SK-N-SH (cell line): ENCODE measurements around the gene UMODL1. TPM values are rescaled to one million over a fixed set of nuclear protein-coding genes. Genes with fewer than 3 reads are reported as not detected.

Source experiments
- CTCF ChIA-PET: fragments of 300-600, 350-600 bp; formaldehyde crosslinking; extraction: SDS; loops from one replicate; lab custom pipeline; 2021; lab: Yijun Ruan, JAX
- POLR2A ChIA-PET: fragments of 350-600 bp; sonication (Branson Sonifier 250); formaldehyde crosslinking; extraction: SDS; loops from one replicate; lab custom pipeline; 2020; ENCODE audit warnings: antibody characterized with exemption, inconsistent platforms; lab: Yijun Ruan, JAX
- DNase-seq: peaks from one replicate; pipeline ENCODE4 v3.0.0; 2012
- H2AFZ ChIP-seq: fragments of 200-600 bp; sonication (generic); 2 replicates; pipeline ENCODE4 v1.8.1; 2016; ENCODE audit warnings: antibody characterized with exemption, mild to moderate bottlenecking, low read depth
- H3F3A ChIP-seq: fragments of 200-600 bp; sonication (generic); replicated peaks from 2 replicates; pipeline ENCODE3; 2016; ENCODE audit warnings: antibody characterized with exemption, mild to moderate bottlenecking; ENCODE audit not compliant: insufficient read depth
- H3K27ac ChIP-seq, 2 experiments: fragments of 200-500 bp in 1 of 2; fragments of 200-600 bp in 1 of 2; sonication (Bioruptor generic) in 1 of 2; sonication (generic), shearing (Covaris generic) in 1 of 2; 2 replicates each; pipeline versions ENCODE4 v1.5.1 to v1.6.1; 2014 to 2016; ENCODE audit warnings: low read depth in 2 of 2, inconsistent platforms in 1 of 2, low read length in 1 of 2, mild to moderate bottlenecking in 1 of 2, mixed read lengths in 1 of 2
- H3K27me3 ChIP-seq: fragments of 200-600 bp; sonication (generic), shearing (Covaris generic); 2 replicates; pipeline ENCODE4 v1.6.1; 2016; ENCODE audit warnings: mixed run types; ENCODE audit not compliant: insufficient read depth
- H3K36me3 ChIP-seq, 2 experiments: fragments of 200-500 bp in 1 of 2; fragments of 200-600 bp in 1 of 2; sonication (Bioruptor generic) in 1 of 2; sonication (generic) in 1 of 2; replicated peaks in 1 of 2; 2 replicates each; pipeline versions ENCODE3 to v1.5.1; 2014 to 2016; ENCODE audit warnings: low read length in 1 of 2, mild to moderate bottlenecking in 1 of 2; ENCODE audit not compliant: insufficient read depth in 2 of 2, control insufficient read depth in 1 of 2
- H3K4me1 ChIP-seq, 2 experiments: fragments of 200-500 bp in 1 of 2; fragments of 200-600 bp in 1 of 2; sonication (Bioruptor generic) in 1 of 2; sonication (generic), shearing (Covaris generic) in 1 of 2; 2 replicates each; pipeline versions ENCODE4 v1.5.1 to v1.6.1; 2014 to 2016; ENCODE audit warnings: low read depth in 1 of 2, low read length in 1 of 2, mixed run types in 1 of 2; ENCODE audit not compliant: insufficient read depth in 2 of 2, control insufficient read depth in 1 of 2
- H3K4me2 ChIP-seq: fragments of 200-600 bp; sonication (generic), shearing (Covaris generic); 2 replicates; pipeline ENCODE4 v1.6.1; 2017; ENCODE audit warnings: mixed run types
- H3K4me3 ChIP-seq, 2 experiments: fragments of 200-500 bp in 1 of 2; fragments of 200-600 bp in 1 of 2; sonication (Bioruptor generic) in 1 of 2; sonication (generic), shearing (Covaris generic) in 1 of 2; 2 replicates each; pipeline versions ENCODE4 v1.5.1 to v1.8.1; 2014 to 2016; ENCODE audit warnings: low read depth in 2 of 2, inconsistent platforms in 1 of 2, low read length in 1 of 2, mild to moderate bottlenecking in 1 of 2, mixed read lengths in 1 of 2, moderate library complexity in 1 of 2
- H3K79me2 ChIP-seq: fragments of 200-600 bp; sonication (generic); 2 replicates; pipeline ENCODE4 v1.8.1; 2017; ENCODE audit warnings: mild to moderate bottlenecking; ENCODE audit not compliant: insufficient read depth
- H3K9ac ChIP-seq: fragments of 200-600 bp; sonication (generic); 2 replicates; pipeline ENCODE4 v1.6.1; 2017; ENCODE audit warnings: mixed run types
- H3K9me2 ChIP-seq: fragments of 200-600 bp; sonication (generic); 2 replicates; pipeline ENCODE4 v1.6.1; 2017; ENCODE audit warnings: mixed run types
- H3K9me3 ChIP-seq: fragments of 200-600 bp; sonication (generic); 2 replicates; pipeline ENCODE4 v1.6.1; 2017; ENCODE audit warnings: mixed run types, mild to moderate bottlenecking, moderate library complexity
- H4K20me1 ChIP-seq: fragments of 200-600 bp; sonication (generic); 2 replicates; pipeline ENCODE4 v1.6.1; 2017; ENCODE audit warnings: mild to moderate bottlenecking, mixed run types; ENCODE audit not compliant: insufficient read depth
- CHD2 ChIP-seq: fragments of 150-350 bp; IDR thresholded peaks from 2 replicates; pipeline ENCODE4 v1.6.1; 2018; ENCODE audit warnings: low read length; ENCODE audit not compliant: partially characterized antibody
- CTCF ChIP-seq: fragments of 200-600 bp; sonication (generic); IDR thresholded peaks from 2 replicates; pipeline ENCODE4 v1.6.1; 2017; ENCODE audit warnings: antibody characterized with exemption, mild to moderate bottlenecking, moderate library complexity
- EP300 ChIP-seq, 2 experiments: IDR thresholded peaks; 2 replicates each; pipeline versions ENCODE4 v1.4.0 to v1.6.1; 2012; ENCODE audit warnings: borderline replicate concordance in 1 of 2, low read depth in 1 of 2, low read length in 1 of 2
- EZH2phosphoT487 ChIP-seq: fragments of 200-600 bp; sonication (generic); IDR thresholded peaks from 2 replicates; pipeline ENCODE4 v1.6.1; 2017; ENCODE audit warnings: low read depth, mixed run types, mild to moderate bottlenecking, antibody characterized with exemption, moderate library complexity, borderline replicate concordance
- FOXJ3 ChIP-seq: sonication (generic); formaldehyde crosslinking; IDR thresholded peaks from 2 replicates; pipeline ENCODE4 v1.5.1; 2020; ENCODE audit warnings: mild to moderate bottlenecking, missing genetic modification reagents
- GATA2 ChIP-seq: sonication (generic); formaldehyde crosslinking; IDR thresholded peaks from 2 replicates; pipeline ENCODE4 v1.5.0; 2020; ENCODE audit warnings: mild to moderate bottlenecking, missing genetic modification reagents
- MEF2A ChIP-seq: IDR thresholded peaks from 2 replicates; pipeline ENCODE4 v1.4.0; 2012; ENCODE audit warnings: low read depth, borderline replicate concordance
- NFIC ChIP-seq: IDR thresholded peaks from 2 replicates; pipeline ENCODE4 v1.4.0; 2012; ENCODE audit warnings: borderline replicate concordance
- POLR2AphosphoS5 ChIP-seq: IDR thresholded peaks from 2 replicates; pipeline ENCODE4 v1.6.1; 2012; ENCODE audit warnings: low read depth, low read length
- RAD21 ChIP-seq: IDR thresholded peaks from 2 replicates; pipeline ENCODE4 v1.6.1; 2012; ENCODE audit warnings: mild to moderate bottlenecking, low read length
- RFX5 ChIP-seq: IDR thresholded peaks from 2 replicates; pipeline ENCODE4 v1.6.1; 2012; ENCODE audit warnings: mild to moderate bottlenecking, improper control_type of control experiment, low read length
- TCF12 ChIP-seq: IDR thresholded peaks from 2 replicates; pipeline ENCODE4 v1.4.0; 2012
- TEAD4 ChIP-seq: IDR thresholded peaks from 2 replicates; pipeline ENCODE4 v1.4.0; 2012; ENCODE audit warnings: mild to moderate bottlenecking, borderline replicate concordance; ENCODE audit not compliant: insufficient read depth
- USF1 ChIP-seq: IDR thresholded peaks from 2 replicates; pipeline ENCODE4 v1.4.0; 2012; ENCODE audit warnings: low read depth, borderline replicate concordance
- USF2 ChIP-seq: fragments of 150-350 bp; IDR thresholded peaks from 2 replicates; pipeline ENCODE4 v1.6.1; 2017; ENCODE audit warnings: antibody characterized with exemption, low read length, low read depth, borderline replicate concordance
- ZBTB33 ChIP-seq: IDR thresholded peaks from 2 replicates; pipeline ENCODE4 v1.4.0; 2012; ENCODE audit warnings: low read depth, borderline replicate concordance
- WGBS: methylation state at CpG from one replicate; pipeline ENCODE4 v1.1.6; 2017; ENCODE audit warnings: low lambda C conversion rate; 5-methylcytosine and 5-hydroxymethylcytosine counted together
- polyA plus RNA-seq, 3 experiments: library from polyadenylated mRNA; depleted of rRNA; stranded (reverse); fragments of >200 nt; gene quantifications; 2 replicates each; pipeline ENCODE4 v1.2.3, GENCODE V29; 2012

Gene UMODL1
- polyA plus RNA-seq, 1 of the 3 experiments (the other 2 are of a cell fraction), result not detected

GRCh38 chr21:42089093-42089631, 18.0 kb downstream of the UMODL1 start:
- TF ChIP-seq FOXJ3 (CRISPR knock-in tag) (no peak), RFX5 (no peak), EP300 (IDR thresholded peaks at IDR 0.05; ENCODE audit: borderline replicate concordance in 1 of 2, low read depth in 1 of 2, low read length in 1 of 2) (no peak), NFIC (no peak), MEF2A (no peak), TEAD4 (no peak), GATA2 (CRISPR knock-in tag) (no peak), EZH2phosphoT487 (no peak), CHD2 (no peak), USF1 (no peak), RAD21 (no peak), POLR2AphosphoS5 (no peak)
- Histone ChIP-seq H3K79me2 (no peaks in the 10 kb centered on the region), H3K4me1 (no peaks in the 10 kb centered on the region; a peak in 1 of 4 replicates), H2AFZ (no peak overlapping the region), H3K36me3 (no peaks in the 10 kb centered on the region), H3F3A (no peaks in the 10 kb centered on the region), H3K27me3 (no peaks in the 10 kb centered on the region), H3K9me3 (no peaks in the 10 kb centered on the region), H3K9me2 (no peaks in the 10 kb centered on the region), H3K9ac (no peak overlapping the region), H4K20me1 (no peaks in the 10 kb centered on the region), H3K27ac (no peak overlapping the region), H3K4me3 (no peak overlapping the region), H3K4me2 (no peak overlapping the region)
- POLR2A ChIA-PET, result no interaction called here
- no peak for DNase-seq
- WGBS, result 85% methylated on average over 8 of the region's 12 CpGs
- CTCF ChIA-PET, result interaction anchor here (0.6 to 2.1 kb wide), 3 partner anchors 28 to 273 kb away, joined by 3 to 8 read pairs (median 3); no protein-coding TSS in a partner anchor

- ChIA-PET POLR2A (no interaction called here), CTCF (interaction anchor here (0.6 to 2.5 kb wide), 3 partner anchors 28 to 273 kb away, joined by 3 to 8 read pairs (median 8); no protein-coding TSS in a partner anchor)
- Histone ChIP-seq H3K27ac (no peak overlapping the region), H3K4me3 (no peak overlapping the region), H3K79me2 (no peaks in the 10 kb centered on the region), H3K9me2 (no peaks in the 10 kb centered on the region), H3K4me2 (no peak overlapping the region), H3K4me1 (no peaks in the 10 kb centered on the region; a peak in 1 of 4 replicates), H3F3A (no peaks in the 10 kb centered on the region), H3K27me3 (no peaks in the 10 kb centered on the region), H3K9ac (no peak overlapping the region), H3K36me3 (no peaks in the 10 kb centered on the region), H4K20me1 (no peaks in the 10 kb centered on the region)
- no peak for TF ChIP-seq ZBTB33
- no peak for TF ChIP-seq TCF12
- no peak for TF ChIP-seq CTCF
- TF ChIP-seq POLR2AphosphoS5, result no peak
- TF ChIP-seq USF2, result no peak
- TF ChIP-seq, all 33 proteins: peak for 0
- Histone ChIP-seq H3K9me3 (no peaks in the 10 kb centered on the region), H2AFZ (no peak overlapping the region)
- WGBS, result 74% methylated on average over 10 of the region's 21 CpGs
- no peak for DNase-seq
Observed at GRCh38 chr21:42089665-42090310, 18.7 kb downstream of the UMODL1 start.
